Stimulated activated CD8-positive, alpha-beta memory T cell treated with anti-CD3 and anti-CD28 coated beads, Interleukin-15, amount 100 ng/mL, for 48 hours (primary cell): ENCODE data around the gene PUS1.
"Not testable (repeated sequence)": the region's sequence is repeated elsewhere in the genome, so short reads cannot be mapped to it uniquely, and the experiment has no call there.

Experiments
- DNase-seq, 2 donors: peaks; one replicate each; pipeline ENCODE4 v3.0.0-alpha.2; 2020; ENCODE audit warnings: low read depth in 2 of 2

PUS1 gene

DNA sequence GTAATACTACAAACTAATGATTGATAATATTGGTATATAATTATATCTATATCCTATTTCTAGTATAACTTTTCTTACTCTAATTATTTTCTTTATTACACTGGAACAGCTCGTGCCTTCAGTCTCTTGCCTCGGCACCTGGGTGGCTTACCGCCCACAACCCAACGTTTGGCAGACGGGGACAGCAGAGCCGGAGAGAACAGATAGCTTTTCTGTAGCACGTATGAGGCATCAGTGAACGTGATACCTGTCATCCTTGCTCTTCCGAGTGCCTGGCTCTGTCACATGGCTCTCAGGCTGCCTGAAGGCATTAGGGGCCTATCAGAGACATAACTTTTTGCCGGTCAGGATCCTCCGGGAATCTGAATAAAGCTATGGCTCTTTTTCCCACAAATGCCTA is 5.5 kb downstream of the PUS1 start:
- DNase-seq: no peak

DNA sequence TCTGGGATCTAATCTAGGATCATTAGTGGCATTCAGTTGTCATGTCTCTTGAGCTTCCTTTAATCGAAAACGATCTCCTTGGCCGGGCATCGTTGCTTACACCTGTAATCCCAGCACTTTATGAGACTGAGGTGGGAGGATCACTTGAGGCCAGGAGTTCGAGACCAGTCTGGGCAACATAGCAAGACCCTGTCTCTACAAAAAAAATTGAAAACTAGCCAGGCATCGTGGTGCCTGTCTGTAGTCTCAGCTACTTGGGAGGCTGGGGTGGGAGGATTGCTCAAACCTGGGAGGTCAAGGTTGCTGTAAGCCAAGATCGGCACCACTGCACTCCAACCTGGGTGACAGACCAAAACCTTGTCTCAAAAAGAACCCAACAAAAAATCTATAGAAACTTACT is 9.0 kb downstream of the PUS1 start:
- no peak for DNase-seq

DNA sequence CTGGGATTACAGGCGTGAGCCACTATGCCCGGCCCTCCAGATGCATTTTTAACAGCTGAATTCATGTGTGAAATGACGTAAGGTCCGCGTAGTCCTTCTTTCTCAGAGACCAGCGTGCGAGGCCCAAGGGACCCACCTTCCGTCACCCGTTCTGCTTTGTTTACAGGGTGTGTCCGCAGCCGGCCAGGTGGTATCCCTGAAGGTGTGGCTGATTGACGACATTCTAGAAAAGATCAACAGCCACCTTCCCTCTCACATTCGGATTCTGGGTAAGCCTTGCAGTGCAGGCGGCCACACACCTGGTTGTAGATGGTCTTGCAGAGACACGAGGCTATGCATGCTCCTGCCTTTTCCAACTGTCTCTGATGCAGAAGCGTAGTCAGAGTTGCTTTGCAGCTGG is 9.9 kb downstream of the PUS1 start:
- DNase-seq: no peak

DNA sequence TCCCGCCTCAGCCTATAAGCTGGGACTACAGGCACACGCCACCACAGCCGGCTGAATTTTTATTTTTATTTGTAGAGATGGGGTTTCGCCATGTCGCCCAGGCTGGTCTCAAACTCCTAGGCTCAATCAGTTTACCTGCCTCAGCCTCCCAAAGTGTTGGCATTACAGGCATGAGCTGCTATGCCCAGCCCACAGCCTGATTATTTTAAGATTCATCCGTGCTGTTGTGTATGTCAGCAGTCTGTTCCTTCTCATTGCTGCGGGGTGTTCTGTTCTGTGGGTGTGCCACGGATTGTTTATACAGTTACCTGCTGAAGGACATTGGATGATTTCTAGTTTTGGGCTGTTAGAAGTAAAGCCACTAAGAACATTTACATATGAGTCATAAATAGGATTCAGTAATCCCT is 11.1 kb downstream of the PUS1 start:
- no peak for DNase-seq

DNA sequence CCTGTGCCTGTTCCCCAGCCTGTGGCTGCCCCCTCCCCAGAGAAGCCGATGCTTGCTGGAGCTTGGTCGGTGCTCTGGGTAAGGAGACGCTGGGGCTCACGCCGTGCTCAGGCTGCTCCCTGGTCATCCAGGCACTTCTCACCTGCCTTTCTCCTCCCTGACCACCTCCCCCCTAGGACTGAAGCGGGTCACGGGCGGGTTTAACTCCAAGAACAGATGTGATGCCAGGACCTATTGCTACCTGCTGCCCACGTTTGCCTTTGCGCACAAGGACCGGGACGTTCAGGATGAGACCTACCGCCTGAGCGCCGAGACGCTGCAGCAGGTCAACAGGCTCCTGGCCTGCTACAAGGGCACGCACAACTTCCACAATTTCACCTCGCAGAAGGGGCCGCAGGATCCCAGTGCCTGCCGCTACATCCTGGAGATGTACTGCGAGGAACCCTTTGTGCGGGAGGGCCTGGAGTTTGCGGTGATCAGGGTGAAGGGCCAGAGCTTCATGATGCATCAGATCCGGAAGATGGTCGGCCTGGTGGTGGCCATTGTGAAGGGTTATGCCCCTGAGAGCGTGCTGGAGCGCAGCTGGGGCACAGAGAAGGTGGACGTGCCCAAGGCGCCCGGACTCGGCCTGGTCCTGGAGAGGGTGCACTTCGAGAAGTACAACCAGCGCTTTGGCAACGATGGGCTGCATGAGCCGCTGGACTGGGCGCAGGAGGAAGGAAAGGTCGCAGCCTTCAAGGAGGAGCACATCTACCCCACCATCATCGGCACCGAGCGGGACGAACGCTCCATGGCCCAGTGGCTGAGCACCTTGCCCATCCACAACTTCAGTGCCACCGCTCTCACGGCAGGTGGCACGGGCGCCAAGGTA is 12.3 kb downstream of the PUS1 start:
- DNase-seq: no peak

DNA sequence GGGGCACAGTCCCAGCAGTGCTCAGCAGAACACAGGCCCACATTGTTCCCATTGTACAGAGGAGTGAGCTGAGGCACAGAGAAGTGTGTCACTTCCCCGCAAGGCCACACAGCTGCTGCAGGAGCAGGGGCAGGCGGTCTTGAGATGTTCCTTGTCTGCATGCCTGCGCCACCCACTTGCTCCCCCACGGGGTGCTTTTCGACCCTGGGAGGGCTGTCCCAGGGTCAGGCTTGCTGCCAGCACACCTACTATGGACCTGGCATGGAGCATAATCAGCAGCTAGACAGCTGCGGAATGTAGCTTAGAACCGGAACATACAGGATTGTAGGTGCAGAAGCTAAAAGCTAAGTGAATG is 12.9 kb downstream of the PUS1 start:
- no peak for DNase-seq

DNA sequence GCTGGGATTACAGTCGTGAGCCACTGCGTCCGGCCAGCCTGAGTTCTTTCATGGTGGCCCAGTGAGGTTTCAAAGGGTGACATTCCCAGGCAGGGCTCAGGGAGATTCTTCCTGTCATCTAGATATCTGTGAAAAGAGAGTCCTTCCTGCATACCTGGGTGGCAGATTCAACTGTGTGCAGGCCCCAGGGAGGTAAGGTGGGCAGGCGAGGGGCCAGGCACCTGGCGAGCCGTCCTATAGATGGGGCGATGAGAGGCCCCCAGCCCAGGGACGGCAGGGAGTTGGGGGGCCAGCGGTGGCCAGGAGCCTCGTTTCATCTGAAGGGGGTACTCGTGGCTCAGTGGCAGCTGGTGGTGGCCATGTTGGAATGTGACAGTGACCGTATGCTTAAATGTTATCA is 13.6 kb downstream of the PUS1 start:
- no peak for DNase-seq

DNA sequence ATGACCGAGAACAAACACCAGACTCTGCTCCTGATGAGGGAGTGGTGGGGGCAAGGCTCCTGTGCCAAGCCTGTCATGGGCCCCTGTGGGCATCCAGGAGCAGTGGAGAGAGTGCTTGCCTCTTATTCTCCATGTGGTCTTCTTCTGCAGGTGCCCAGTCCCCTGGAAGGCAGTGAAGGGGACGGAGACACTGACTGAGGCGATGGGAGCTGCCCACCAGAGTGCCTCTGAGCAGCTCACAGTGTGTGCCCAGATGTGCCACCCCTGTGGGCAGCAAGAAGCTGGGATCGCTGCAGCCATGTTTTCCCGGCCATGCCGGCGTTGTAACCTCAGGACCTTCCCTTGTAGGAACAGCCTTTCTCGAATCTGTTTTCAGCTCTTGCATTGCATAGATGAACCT is 14.3 kb downstream of the PUS1 start:
- no peak for DNase-seq

DNA sequence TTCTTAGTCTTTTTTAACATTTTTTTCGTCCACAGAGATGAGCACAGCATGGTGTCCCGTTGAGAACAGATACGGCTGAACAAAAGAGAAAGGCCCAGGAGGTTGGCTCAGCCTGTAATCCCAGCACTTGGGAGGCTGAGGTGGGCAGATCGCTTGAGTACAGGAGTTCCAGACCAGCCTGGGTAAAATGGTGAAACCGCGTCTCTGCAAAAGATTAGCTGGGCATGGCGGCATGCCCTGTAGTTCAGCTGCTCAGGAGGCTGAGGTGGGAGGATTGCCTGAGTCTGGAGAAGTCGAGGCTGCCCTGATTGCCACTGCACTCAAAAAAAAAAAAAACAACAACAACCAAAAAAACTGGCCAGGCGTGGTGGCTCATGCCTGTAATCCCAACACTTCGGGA is 14.8 kb downstream of the PUS1 start:
- DNase-seq: no peak

DNA sequence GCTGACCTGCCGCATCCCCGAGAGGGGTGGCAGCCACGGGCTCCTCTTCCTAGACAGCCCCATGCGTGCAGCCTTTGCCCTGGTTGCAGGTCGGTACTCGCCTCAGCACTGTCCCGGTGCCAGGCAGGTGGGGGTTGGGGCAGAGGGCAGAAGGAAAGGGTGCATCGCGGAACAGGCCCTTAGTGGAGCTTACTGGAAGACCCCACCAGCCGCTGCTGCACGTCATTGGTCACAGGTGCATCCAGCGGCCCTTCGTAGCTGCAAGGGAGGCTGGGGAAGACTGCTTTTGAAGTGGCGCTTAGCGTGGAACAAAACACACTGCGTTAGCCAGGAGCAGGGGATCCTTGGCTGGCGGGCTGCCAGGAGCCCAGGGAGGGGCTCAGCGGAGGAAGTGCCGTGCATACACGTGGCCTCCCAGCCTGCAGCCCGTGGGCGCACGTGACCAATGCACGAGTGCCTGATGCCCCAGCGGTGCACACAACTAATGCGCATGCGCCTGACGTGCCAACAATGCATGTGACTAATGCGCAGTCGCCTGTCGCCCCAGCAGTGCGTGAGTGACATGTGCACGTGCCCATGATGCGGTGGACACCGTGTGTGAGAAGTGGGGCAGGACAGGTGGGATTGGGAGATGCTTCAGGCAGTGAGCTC is 15.7 kb downstream of the PUS1 start:
- DNase-seq: no peak

DNA sequence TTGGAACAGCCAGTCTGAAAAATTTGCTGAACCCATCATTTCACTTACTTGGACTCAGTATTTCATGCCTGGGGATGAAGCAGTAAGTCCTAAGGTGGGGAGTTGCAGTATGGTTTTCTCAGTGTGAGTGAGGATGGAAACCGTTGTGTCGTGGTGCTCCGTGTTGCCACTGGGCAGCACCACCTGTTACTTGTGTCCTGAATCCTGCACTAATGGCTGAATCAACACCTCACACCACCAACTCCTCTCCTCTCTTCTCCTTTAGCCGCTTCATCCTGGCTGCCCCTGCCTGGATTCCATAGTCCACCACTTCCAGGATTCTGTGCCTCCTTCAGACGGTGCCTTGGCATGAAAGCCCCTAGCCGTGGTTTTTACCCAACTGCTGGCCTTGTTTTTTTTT is 17.7 kb downstream of the PUS1 start:
- no peak for DNase-seq

DNA sequence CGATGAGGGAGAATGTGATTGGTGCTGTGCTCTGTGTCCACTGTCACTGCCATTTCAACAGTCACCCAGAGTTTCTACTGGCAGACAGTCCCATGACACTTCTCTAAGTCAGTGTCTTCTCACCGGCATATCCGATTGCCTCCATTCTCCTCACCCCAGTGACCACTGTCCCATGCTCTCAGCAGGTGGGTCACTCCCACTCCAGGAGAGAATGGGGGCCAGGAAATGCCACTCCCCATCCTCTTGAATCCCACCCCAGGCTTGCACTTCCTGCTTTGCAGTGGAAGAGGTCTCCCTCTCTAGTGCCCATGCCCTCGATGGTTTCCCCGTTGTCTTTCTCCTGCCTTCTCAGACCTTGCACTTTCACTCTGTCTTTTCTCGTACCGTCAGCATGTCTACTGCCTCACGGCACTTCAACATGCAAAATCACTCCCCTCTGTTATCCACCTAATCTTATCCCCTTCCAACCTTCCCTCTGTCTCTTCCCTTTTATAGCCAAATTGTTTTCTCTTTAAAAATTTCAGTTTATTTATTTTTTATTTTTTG is 18.5 kb downstream of the PUS1 start:
- no peak for DNase-seq

DNA sequence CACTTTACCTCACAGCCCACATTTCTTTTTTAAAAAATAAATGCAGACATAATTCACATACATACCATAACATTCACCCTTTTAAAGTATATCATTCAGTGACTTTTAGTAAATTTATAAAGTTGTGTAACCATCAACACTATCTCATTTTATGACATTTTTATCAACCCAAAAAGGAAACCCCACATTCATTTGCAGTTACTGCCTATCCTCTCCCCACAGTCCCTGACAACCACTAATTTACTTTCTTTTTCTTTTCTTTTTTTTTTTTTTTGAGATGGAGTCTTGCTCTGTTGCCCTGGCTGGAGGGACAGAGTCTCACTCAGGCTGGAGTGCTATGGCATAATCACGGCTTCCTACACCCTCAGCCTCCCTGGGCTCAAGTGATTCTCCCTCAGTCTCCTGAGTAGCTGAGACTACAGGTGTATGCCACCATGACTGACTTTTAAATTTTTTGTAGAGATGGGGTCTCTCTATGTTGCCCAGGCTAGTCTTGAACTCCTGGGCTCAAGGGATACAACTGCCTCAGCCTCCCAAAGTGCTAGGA is 19.2 kb downstream of the PUS1 start:
- no peak for DNase-seq

DNA sequence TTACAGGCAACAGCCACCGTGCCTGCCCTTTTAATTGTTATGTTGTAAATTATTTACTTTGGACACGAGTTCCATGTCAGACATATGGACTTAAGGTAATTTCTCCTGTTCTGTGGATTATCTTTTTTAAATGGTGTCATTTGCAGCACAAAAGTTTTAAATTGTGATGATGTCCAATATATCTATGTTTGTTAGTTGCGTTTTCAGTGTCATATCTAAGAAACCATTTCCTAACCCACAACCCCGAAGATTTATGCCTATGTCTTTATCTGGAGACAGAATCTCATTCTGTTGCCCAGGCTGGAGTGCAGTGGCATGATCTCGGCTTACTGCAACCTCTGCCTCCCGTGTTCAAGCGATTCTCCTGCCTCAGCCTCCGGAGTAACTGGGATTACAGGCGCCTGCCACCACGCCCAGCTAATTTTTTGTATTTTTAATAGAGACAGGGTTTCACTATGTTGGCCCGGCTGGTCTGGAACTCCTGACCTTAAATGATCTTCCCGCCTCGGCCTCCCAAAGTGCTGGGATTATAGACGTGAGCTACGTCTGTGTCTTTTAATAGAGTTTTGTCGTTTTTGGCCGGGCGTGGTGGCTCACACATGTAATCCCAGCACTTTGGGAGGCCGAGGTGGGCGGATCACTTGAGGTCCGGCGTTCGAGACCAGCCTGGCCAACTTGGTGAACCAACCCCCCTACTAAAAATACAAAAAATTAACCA is 19.8 kb downstream of the PUS1 start:
- DNase-seq: not testable (repeated sequence)

DNA sequence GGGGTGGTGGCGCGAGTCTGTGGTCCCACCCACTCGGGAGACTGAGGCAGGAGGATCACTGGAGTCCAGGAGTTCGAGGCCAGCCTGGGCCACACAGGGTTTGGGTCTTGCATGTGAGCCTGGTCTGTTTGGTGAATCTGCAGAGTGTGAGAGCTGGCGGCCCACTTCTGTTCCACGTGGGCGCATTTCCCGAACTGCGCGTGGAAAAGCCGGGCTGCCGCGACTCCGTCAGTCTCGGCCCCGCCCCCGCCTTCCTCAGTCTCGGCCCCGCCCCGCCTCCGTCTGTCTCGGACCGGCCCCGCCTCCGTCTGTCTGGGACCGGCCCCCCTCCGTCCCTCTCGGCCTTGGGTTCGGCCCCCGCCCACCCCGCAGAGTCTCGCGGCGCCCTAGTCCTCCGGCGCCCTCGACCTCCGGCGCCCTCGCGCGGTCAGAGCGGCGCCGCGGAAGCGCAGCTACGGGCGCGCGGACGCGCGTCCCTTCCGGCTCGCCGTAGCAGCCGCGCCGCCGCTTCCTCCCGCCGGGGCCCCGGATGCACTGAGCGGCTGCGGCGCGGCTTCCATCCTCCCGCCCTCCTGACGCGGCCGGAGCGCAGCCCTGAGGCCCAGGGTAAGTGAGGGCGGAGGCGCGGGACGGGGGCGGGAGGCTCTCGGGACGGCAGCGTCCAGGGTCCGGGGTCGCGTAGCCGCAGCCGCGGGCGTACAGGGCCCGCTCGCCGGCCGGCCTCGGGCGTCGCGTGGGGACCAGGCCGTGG is 20.5 kb downstream of the PUS1 start, which contains the start of gene EP400:
Gene EP400, plus strand, starts transcription at position 512 of the 751 bp plus-strand sequence. CDS start 10,678 bp downstream, outside the sequence.
- DNase-seq: peak; percentile 94

DNA sequence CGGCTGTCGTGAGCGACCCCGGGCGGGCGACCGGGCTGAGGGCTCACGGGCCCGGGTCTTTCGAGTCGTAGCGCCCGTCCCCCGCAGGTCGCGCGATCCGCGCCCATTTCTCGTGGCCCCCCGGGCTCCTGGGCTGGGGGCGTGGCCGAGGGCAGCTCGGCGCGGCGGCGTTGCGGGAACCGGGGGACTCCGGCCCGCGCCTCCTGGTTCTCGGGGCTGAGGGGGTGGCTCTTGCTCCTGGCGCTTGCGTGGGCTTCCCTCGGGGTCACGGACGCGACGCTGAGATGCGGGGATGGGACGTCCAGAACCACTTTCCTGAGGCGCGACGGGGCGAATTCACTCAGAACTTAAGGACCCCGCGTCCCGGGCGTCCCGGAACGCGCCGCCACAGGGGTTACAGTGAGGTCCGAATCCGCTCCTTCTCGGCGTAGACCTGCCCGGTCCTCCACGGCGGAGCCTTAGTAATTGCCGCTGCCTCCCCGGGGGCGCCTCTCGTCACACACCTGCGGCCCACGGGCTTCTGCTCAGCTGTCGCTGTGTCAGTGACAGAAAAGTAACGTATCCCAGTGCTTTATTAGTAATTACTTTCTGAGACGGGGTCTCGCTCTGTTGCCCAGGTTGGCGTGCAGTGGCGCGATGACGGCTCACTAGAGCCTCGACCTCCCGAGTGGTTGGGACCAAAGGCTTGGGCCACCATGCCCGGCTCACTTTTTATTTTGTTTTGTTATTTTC is 21.3 kb downstream of the PUS1 start:
- DNase-seq: peak; percentile 19 to 22

DNA sequence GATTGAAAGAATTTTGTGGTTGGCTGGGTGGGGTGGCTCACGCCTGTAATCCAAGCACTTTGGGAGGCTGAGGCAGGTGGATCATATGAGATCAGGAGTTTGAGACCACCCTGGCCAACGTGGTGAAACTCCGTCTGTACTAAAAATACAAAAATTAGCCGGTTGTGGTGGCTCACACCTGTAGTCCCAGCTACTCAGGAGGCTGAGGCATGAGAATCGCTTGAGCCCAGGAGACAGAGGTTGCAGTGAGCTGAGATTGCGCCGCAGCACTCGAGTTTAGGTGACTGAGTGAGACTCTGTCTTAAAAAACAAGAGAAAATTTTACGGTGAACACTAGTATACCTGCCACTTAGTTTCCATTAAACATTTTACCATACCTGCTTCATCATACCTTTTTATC is 24.7 kb downstream of the PUS1 start:
- not testable (repeated sequence) for DNase-seq

DNA sequence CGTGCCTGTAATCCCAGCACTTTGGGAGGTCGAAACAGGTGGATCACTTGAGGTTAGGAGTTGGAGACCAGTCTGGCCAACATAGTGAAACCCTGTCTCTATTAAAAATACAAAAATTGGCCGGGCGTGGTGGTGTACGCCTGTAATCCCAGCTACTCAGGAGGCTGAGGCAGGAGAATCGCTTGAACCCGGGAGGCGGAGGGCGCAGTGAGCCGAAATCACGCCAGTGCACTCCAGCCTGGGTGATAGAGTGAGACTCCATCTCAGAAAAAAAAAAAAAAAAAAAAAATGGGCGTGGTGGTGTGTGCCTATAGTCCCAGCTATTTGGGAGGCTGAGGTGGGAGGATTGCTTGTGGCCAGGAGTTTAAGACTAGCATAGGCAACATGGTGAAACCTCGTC is 25.4 kb downstream of the PUS1 start:
- DNase-seq: not testable (repeated sequence)

DNA sequence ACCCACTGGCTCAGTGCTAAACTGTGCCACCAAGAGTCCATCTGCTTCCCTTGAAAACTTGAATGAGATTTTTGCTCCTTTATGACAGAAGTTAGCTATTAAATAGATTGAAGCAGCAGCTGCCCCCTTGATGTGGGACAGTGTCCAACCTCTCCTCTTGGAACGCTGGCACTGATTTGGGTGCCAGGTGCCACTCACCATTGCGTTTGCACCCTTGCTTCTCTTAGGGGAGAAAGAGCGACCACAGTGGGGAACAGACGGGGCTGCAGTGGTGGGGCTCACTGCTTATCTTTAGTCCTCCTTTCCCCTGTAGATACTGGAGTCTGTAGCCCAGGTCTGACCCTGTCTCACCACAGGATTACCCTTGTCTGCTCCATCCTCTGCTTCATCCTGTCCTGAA is 30.0 kb downstream of the PUS1 start:
- DNase-seq: no peak
